HepG2 (cell line): ENCODE data around the gene ZMYND8. TPM values are rescaled to one million over a fixed set of nuclear protein-coding genes. Genes with fewer than 3 reads are reported as not detected.

Experiments used
- BATF2 ChIP-seq: sonication (generic); formaldehyde crosslinking; IDR thresholded peaks from 2 replicates; pipeline ENCODE4 v1.8.0; 2022; ENCODE audit warnings: mild to moderate bottlenecking, missing genetic modification reagents, moderate library complexity
- CEBPZ ChIP-seq: IDR thresholded peaks from 2 replicates; pipeline ENCODE4 v1.6.1; 2012; ENCODE audit warnings: low read length, improper control_type of control experiment
- ELK4 ChIP-seq: sonication (generic); formaldehyde crosslinking; IDR thresholded peaks from 2 replicates; pipeline ENCODE4 v1.9.0; 2021; ENCODE audit warnings: missing genetic modification reagents, borderline replicate concordance
- ETV6 ChIP-seq: sonication (generic); formaldehyde crosslinking; conservative IDR thresholded peaks from 2 replicates; pipeline ENCODE4 v1.4.0; 2020; ENCODE audit warnings: missing genetic modification reagents
- FLYWCH1 ChIP-seq: sonication (generic); formaldehyde crosslinking; IDR thresholded peaks from 2 replicates; pipeline ENCODE4 v1.8.1; 2023; ENCODE audit warnings: mild to moderate bottlenecking, missing genetic modification reagents
- FOSL1 ChIP-seq: sonication (generic); formaldehyde crosslinking; IDR thresholded peaks from 2 replicates; pipeline ENCODE4 v1.9.0; 2021; ENCODE audit warnings: missing genetic modification reagents, borderline replicate concordance
- HES4 ChIP-seq: sonication (generic); formaldehyde crosslinking; IDR thresholded peaks from 2 replicates; pipeline ENCODE4 v1.9.0; 2021; ENCODE audit warnings: mild to moderate bottlenecking, missing genetic modification reagents, borderline replicate concordance
- LBX2 ChIP-seq: sonication (generic); formaldehyde crosslinking; IDR thresholded peaks from 2 replicates; pipeline ENCODE4 v1.5.0; 2020; ENCODE audit warnings: missing genetic modification reagents, mild to moderate bottlenecking, borderline replicate concordance
- MED1 ChIP-seq: sonication (generic); formaldehyde crosslinking; IDR thresholded peaks from 2 replicates; pipeline ENCODE4 v1.4.0; 2020; ENCODE audit warnings: missing genetic modification reagents
- MEF2D ChIP-seq: sonication (generic); formaldehyde crosslinking; IDR thresholded peaks from 2 replicates; pipeline ENCODE4 v1.5.1; 2020; ENCODE audit warnings: mild to moderate bottlenecking, missing genetic modification reagents
- NFIC ChIP-seq: IDR thresholded peaks from 2 replicates; pipeline ENCODE4 v1.6.1; 2012; ENCODE audit warnings: mild to moderate bottlenecking, low read length, inconsistent platforms
- NFYC ChIP-seq: IDR thresholded peaks from 2 replicates; pipeline ENCODE4 v1.6.1; 2016; ENCODE audit warnings: missing genetic modification reagents, missing compliant biosample characterization
- RARG ChIP-seq: sonication (generic); formaldehyde crosslinking; IDR thresholded peaks from 2 replicates; pipeline ENCODE4 v1.4.0; 2020; ENCODE audit warnings: low read depth, mild to moderate bottlenecking, missing genetic modification reagents
- SMAD1 ChIP-seq: sonication (generic); formaldehyde crosslinking; IDR thresholded peaks from 2 replicates; pipeline ENCODE4 v1.4.0; 2020; ENCODE audit warnings: missing genetic modification reagents, low read depth, mild to moderate bottlenecking, borderline replicate concordance
- SRSF4 ChIP-seq: fragments of 200-400 bp; formaldehyde crosslinking; IDR thresholded peaks from one replicate; pipeline ENCODE4 v1.6.1; 2018; ENCODE audit warnings: mild to moderate bottlenecking, low read depth, low read length, moderate library complexity; ENCODE audit not compliant: poor library complexity, severe bottlenecking
- ZBTB21 ChIP-seq: sonication (generic); formaldehyde crosslinking; IDR thresholded peaks from 2 replicates; pipeline ENCODE4 v1.4.0; 2020; ENCODE audit warnings: missing genetic modification reagents
- ZBTB7A ChIP-seq: sonication (generic); formaldehyde crosslinking; IDR thresholded peaks from 2 replicates; pipeline ENCODE4 v1.8.0; 2022; ENCODE audit warnings: mild to moderate bottlenecking, missing genetic modification reagents
- ZFP1 ChIP-seq: IDR thresholded peaks from 2 replicates; pipeline ENCODE4 v1.6.1; 2016
- ZIK1 ChIP-seq: sonication (generic); formaldehyde crosslinking; IDR thresholded peaks from 2 replicates; pipeline ENCODE4 v1.5.0; 2020; ENCODE audit warnings: mild to moderate bottlenecking, low read depth, missing genetic modification reagents, borderline replicate concordance
- ZMAT3 ChIP-seq: sonication (generic); formaldehyde crosslinking; conservative IDR thresholded peaks from 2 replicates; pipeline ENCODE4 v1.7.0; 2021; ENCODE audit warnings: missing genetic modification reagents
- ZNF121 ChIP-seq: sonication (generic); formaldehyde crosslinking; IDR thresholded peaks from 2 replicates; pipeline ENCODE4 v1.5.0; 2020; ENCODE audit warnings: mild to moderate bottlenecking, missing genetic modification reagents
- ZNF382 ChIP-seq: sonication (generic); formaldehyde crosslinking; IDR thresholded peaks from 2 replicates; pipeline ENCODE4 v1.5.0; 2020; ENCODE audit warnings: missing genetic modification reagents, mild to moderate bottlenecking, borderline replicate concordance
- ZNF432 ChIP-seq: sonication (generic); formaldehyde crosslinking; IDR thresholded peaks from 2 replicates; pipeline ENCODE4 v1.5.0; 2020; ENCODE audit warnings: missing genetic modification reagents, mild to moderate bottlenecking, borderline replicate concordance
- ZNF446 ChIP-seq: sonication (generic); formaldehyde crosslinking; IDR thresholded peaks from 2 replicates; pipeline ENCODE4 v1.5.0; 2020; ENCODE audit warnings: mild to moderate bottlenecking, missing genetic modification reagents
- ZNF672 ChIP-seq: sonication (generic); formaldehyde crosslinking; IDR thresholded peaks from 2 replicates; pipeline ENCODE4 v1.8.1; 2022; ENCODE audit warnings: missing genetic modification reagents
- ZNF678 ChIP-seq: sonication (generic); formaldehyde crosslinking; IDR thresholded peaks from 2 replicates; pipeline ENCODE4 v1.4.0; 2020; ENCODE audit warnings: mild to moderate bottlenecking, missing genetic modification reagents
- polyA plus RNA-seq, 8 experiments: library from polyadenylated mRNA; depleted of rRNA in 3 of 8; stranded (reverse) in 7 of 8; unstranded in 1 of 8; fragments of >200 nt; fragmentation: Illumina TruSeq in 4 of 8; extraction: Trizol in 4 of 8; gene quantifications; 2 replicates each; pipeline versions ENCODE4 v1.2.1 to v1.2.3, GENCODE V29; 2011 to 2016; ENCODE audit warnings: low read depth in 4 of 8, missing spikeins in 1 of 8, mixed read lengths in 1 of 8; ENCODE audit not compliant: insufficient read depth in 1 of 8
- total RNA-seq, 5 experiments: library from RNA; depleted of rRNA; stranded (reverse); fragments of >200 nt; fragmentation: Illumina TruSeq; extraction: Trizol; gene quantifications; 2 replicates each; pipeline ENCODE4 v1.2.3, GENCODE V29; 2016; ENCODE audit warnings: low read depth in 1 of 5

Gene ZMYND8
- total and polyA plus RNA-seq, 2 of the 13 experiments (the other 11 are each of a cell fraction or from before 2014, with no cell fraction given) = 53.9 to 84.7 TPM

GRCh38 chr20:47360297-47361056 lies 4.0 kb upstream of the ZMYND8 start (continued):
- TF ChIP-seq FOSL1 (CRISPR knock-in tag) (peak; percentile 7; the same call in 1 of the 2 replicates), ZNF432 (CRISPR knock-in tag) (no peak), ZNF121 (CRISPR knock-in tag) (no peak), MEF2D (CRISPR knock-in tag) (peak; percentile 85), ELK4 (CRISPR knock-in tag) (no peak), ETV6 (CRISPR knock-in tag) (0 out of 2 replicates have a peak, but pooled peaks have one; percentile 27), BATF2 (CRISPR knock-in tag) (no peak), HES4 (no peak), ZBTB7A (no peak), NFYC (CRISPR knock-in tag) (peak; percentile 75), ZIK1 (CRISPR knock-in tag) (no peak), RARG (CRISPR knock-in tag) (no peak), MED1 (CRISPR knock-in tag) (peak; percentile 98), SRSF4 (no peak), SMAD1 (peak; percentile 83; the same call in 1 of the 2 replicates), ZFP1 (CRISPR knock-in tag) (peak; percentile 75; the same call in 1 of the 2 replicates), NFIC (no peak), ZNF382 (CRISPR knock-in tag) (no peak), CEBPZ (no peak), LBX2 (CRISPR knock-in tag) (no peak; the same call in 1 of the 2 replicates), ZBTB21 (peak; percentile 37), ZNF678 (CRISPR knock-in tag) (peak; percentile 73), ZNF446 (CRISPR knock-in tag) (no peak), FLYWCH1 (CRISPR knock-in tag) (no peak), ZMAT3 (CRISPR knock-in tag) (peak; percentile 80; the same call in 1 of the 2 replicates), ZNF672 (CRISPR knock-in tag) (no peak)
